Measurements from ENCODE around the gene PSMB8.
A peak's percentile ranks its signal among the peaks of the same experiment; 100 is the strongest.

PSMB8 gene

GRCh38 chr6:32843331-32843978, 392 bp downstream of the PSMB8 start:
- no peak for TF ChIP-seq CTCF (conservative IDR thresholded peaks at IDR 0.05; ENCODE audit: low read depth, low read length)
- Histone ChIP-seq H3K4me1 (ENCODE audit: low read depth, poor library complexity, severe bottlenecking) (peaks cover 51% of the 10 kb centered on the region), H3K27me3 (ENCODE audit: insufficient read depth, low read depth) (no peaks in the 10 kb centered on the region), H4K20me1 (ENCODE audit: insufficient read depth) (no peaks in the 10 kb centered on the region), H3K79me2 (ENCODE audit: insufficient read depth, low read depth) (peaks cover 11% of the 10 kb centered on the region; the same call in 1 of the 2 replicates), H3K27ac (peak overlapping the region; percentile 73), H2AFZ (ENCODE audit: low read depth) (peak overlapping the region; percentile 80), H3K36me3 (ENCODE audit: insufficient read depth) (peaks cover 3% of the 10 kb centered on the region; the same call in 1 of the 2 replicates), H3K4me3 (IDR thresholded peaks at IDR 0.05; ENCODE audit: insufficient read depth, low read depth, low read length) (peak overlapping the region; percentile 63), H3K4me2 (peak overlapping the region; percentile 92), H3K9ac (peak overlapping the region; percentile 84)

- Histone ChIP-seq H3K27me3 (ENCODE audit: insufficient read depth, low read depth) (no peaks in the 10 kb centered on the region), H3K4me2 (peak overlapping the region; percentile 92), H4K20me1 (ENCODE audit: insufficient read depth) (no peaks in the 10 kb centered on the region), H2AFZ (ENCODE audit: low read depth) (peak overlapping the region; percentile 80; the same call in 1 of the 2 replicates), H3K4me3 (IDR thresholded peaks at IDR 0.05; ENCODE audit: insufficient read depth, low read depth, low read length) (no peak overlapping the region), H3K79me2 (ENCODE audit: insufficient read depth, low read depth) (peaks cover 11% of the 10 kb centered on the region; the same call in 1 of the 2 replicates), H3K9ac (peak overlapping the region; percentile 84; the same call in 1 of the 2 replicates), H3K36me3 (ENCODE audit: insufficient read depth) (peaks cover 3% of the 10 kb centered on the region; the same call in 1 of the 2 replicates), H3K4me1 (ENCODE audit: low read depth, poor library complexity, severe bottlenecking) (peaks cover 51% of the 10 kb centered on the region), H3K27ac (peak overlapping the region; percentile 73; the same call in 1 of the 2 replicates)
- no peak for TF ChIP-seq CTCF (conservative IDR thresholded peaks at IDR 0.05; ENCODE audit: low read depth, low read length)
Observed at GRCh38 chr6:32842690-32843089, 1.2 kb downstream of the PSMB8 start.

GRCh38 chr6:32842021-32842650, 1.7 kb downstream of the PSMB8 start:
- no peak for TF ChIP-seq CTCF (conservative IDR thresholded peaks at IDR 0.05; ENCODE audit: low read depth, low read length)
- Histone ChIP-seq H4K20me1 (ENCODE audit: insufficient read depth) (no peaks in the 10 kb centered on the region), H2AFZ (ENCODE audit: low read depth) (no peak overlapping the region), H3K4me2 (peak overlapping the region; percentile 92; the same call in 1 of the 2 replicates), H3K27me3 (ENCODE audit: insufficient read depth, low read depth) (no peaks in the 10 kb centered on the region), H3K9ac (no peak overlapping the region), H3K36me3 (ENCODE audit: insufficient read depth) (peaks cover 3% of the 10 kb centered on the region; the same call in 1 of the 2 replicates), H3K27ac (no peak overlapping the region), H3K79me2 (ENCODE audit: insufficient read depth, low read depth) (peaks cover 15% of the 10 kb centered on the region; the same call in 1 of the 2 replicates), H3K4me1 (ENCODE audit: low read depth, poor library complexity, severe bottlenecking) (peaks cover 53% of the 10 kb centered on the region), H3K4me3 (IDR thresholded peaks at IDR 0.05; ENCODE audit: insufficient read depth, low read depth, low read length) (no peak overlapping the region)

- Histone ChIP-seq H3K79me2 (ENCODE audit: insufficient read depth, low read depth) (peaks cover 26% of the 10 kb centered on the region; the same call in 1 of the 2 replicates), H3K4me2 (no peak overlapping the region), H2AFZ (ENCODE audit: low read depth) (no peak overlapping the region), H3K9ac (no peak overlapping the region), H4K20me1 (ENCODE audit: insufficient read depth) (no peaks in the 10 kb centered on the region), H3K4me3 (IDR thresholded peaks at IDR 0.05; ENCODE audit: insufficient read depth, low read depth, low read length) (no peak overlapping the region), H3K27me3 (ENCODE audit: insufficient read depth, low read depth) (no peaks in the 10 kb centered on the region), H3K4me1 (ENCODE audit: low read depth, poor library complexity, severe bottlenecking) (peaks cover 52% of the 10 kb centered on the region), H3K36me3 (ENCODE audit: insufficient read depth) (peaks cover 3% of the 10 kb centered on the region; the same call in 1 of the 2 replicates), H3K27ac (no peak overlapping the region)
- TF ChIP-seq CTCF (conservative IDR thresholded peaks at IDR 0.05; ENCODE audit: low read depth, low read length), result no peak
Observed at GRCh38 chr6:32840604-32841246, 3.1 kb downstream of the PSMB8 start.

Data from KMS-11 (cell line).